ENCODE results near the gene PKP3. TPM values are rescaled to one million over a fixed set of nuclear protein-coding genes. Genes with fewer than 3 reads are reported as not detected.

PKP3 gene
- total RNA-seq, 1 experiment from 2014 or later, result 177 TPM

DNA sequence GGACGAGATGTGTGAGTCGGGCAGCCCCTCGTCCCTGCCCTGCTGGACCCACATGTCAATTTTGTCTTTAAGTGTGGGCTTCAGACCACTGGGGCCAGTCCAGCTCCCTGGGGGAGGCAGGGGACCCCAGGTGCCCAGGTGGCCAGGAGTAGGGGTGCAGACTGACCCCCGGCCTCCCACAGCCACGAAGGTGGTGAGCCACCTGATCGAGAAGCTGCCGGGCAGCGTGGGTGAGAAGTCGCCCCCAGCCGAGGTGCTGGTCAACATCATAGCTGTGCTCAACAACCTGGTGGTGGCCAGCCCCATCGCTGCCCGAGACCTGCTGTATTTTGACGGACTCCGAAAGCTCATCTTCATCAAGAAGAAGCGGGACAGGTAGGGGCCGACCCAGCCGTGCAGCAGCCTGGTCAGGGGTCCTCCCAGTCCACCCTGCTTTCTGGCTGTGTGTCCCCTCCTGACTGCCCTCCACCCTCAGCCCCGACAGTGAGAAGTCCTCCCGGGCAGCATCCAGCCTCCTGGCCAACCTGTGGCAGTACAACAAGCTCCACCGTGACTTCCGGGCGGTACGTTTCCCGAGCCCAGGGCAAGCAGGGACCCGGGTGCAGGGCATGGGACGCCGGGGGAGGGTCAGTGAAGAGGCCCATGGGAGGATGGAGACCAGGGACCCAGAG lies 9.9 kb downstream of the PKP3 start:
- intact Hi-C loops (cut with micrococcal nuclease), result no loop called here
- Mint-ChIP-seq H3K27me3 (ENCODE audit: insufficient read depth, unreplicated experiment) (no peaks in the 10 kb centered on the region), H3K4me3 (ENCODE audit: unreplicated experiment) (no peak overlapping the region), H3K9me3 (ENCODE audit: unreplicated experiment) (no peaks in the 10 kb centered on the region), H3K4me1 (ENCODE audit: insufficient read depth, unreplicated experiment) (no peaks in the 10 kb centered on the region), H3K27ac (ENCODE audit: low read depth, unreplicated experiment) (no peak overlapping the region), H3K36me3 (ENCODE audit: insufficient read depth, unreplicated experiment) (peaks cover 57% of the 10 kb centered on the region)
- no peak for DNase-seq (ENCODE audit: unreplicated experiment)
- ChIA-PET CTCF (interaction anchor here (0.6 kb wide), 2 partner anchors 39 to 40 kb away, joined by 3 read pairs; no protein-coding TSS in a partner anchor), POLR2A (interaction anchor here (1.2 kb wide), 1 partner anchor 197 kb away, joined by 3 read pairs; the partner anchor contains the start of genes BET1L and RIC8A)
- BruUV-seq (replicated peaks), result no TSS peak
- TF ChIP-seq CTCF (IDR thresholded peaks at IDR 0.05; ENCODE audit: unreplicated experiment), result no peak

GRCh38 chr11:404551-405264 lies 10.7 kb downstream of the PKP3 start:
- Mint-ChIP-seq H3K4me1 (ENCODE audit: insufficient read depth, unreplicated experiment) (no peaks in the 10 kb centered on the region), H3K27me3 (ENCODE audit: insufficient read depth, unreplicated experiment) (no peaks in the 10 kb centered on the region), H3K4me3 (ENCODE audit: unreplicated experiment) (no peak overlapping the region), H3K27ac (ENCODE audit: low read depth, unreplicated experiment) (no peak overlapping the region), H3K9me3 (ENCODE audit: unreplicated experiment) (no peaks in the 10 kb centered on the region), H3K36me3 (ENCODE audit: insufficient read depth, unreplicated experiment) (peaks cover 49% of the 10 kb centered on the region)
- ChIA-PET POLR2A (interaction anchor here (1.2 to 4.7 kb wide), 2 partner anchors 11 to 197 kb away, joined by 3 to 27 read pairs; partner anchors contain the start of genes BET1L, PKP3 and RIC8A), CTCF (interaction anchor here (0.7 kb wide), 1 partner anchor 44 kb away, joined by 3 read pairs; no protein-coding TSS in a partner anchor)
- DNase-seq (ENCODE audit: unreplicated experiment), result no peak
- no peak for TF ChIP-seq CTCF (IDR thresholded peaks at IDR 0.05; ENCODE audit: unreplicated experiment)
- BruUV-seq (replicated peaks), result TSS peak; percentile 93
- intact Hi-C loops (cut with micrococcal nuclease), result loop anchor here (5.0 kb wide), 1 partner anchor 43 kb away; no protein-coding TSS in a partner anchor

DNA sequence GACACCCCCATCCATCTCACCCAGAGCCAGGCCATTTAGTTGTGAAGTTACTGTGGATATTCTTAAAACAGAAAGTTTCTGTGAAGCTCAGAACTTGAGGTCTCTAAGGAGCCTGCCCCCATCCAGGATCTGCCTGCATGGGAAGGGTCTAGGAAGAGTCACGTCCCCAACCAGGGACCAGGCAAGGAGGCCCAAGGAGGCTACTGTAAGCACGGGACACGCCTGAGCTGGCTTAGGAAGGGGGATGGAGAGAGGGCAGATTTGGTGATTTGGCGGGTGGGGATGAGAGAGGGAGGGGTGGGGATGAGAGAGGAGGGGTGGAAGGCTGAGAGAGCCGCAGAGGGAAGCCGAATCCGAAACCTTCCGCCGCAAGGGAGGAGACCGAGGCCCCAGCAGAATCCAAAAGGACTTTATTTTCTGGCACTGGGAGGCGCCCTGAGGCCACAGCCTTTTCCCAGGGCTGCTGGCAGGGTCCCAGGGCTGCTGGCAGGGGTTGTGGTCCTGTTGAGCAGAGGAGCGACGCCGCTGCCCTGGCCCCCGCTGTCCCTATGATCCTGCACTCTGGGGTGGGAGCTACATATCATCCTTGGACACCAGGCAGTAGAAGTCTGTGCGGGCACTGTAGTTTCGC lies 11.4 kb downstream of the PKP3 start:
- intact Hi-C loops (cut with micrococcal nuclease), result loop anchor here (5.0 kb wide), 1 partner anchor 42 kb away; no protein-coding TSS in a partner anchor
- H3K27me3 Mint-ChIP-seq (ENCODE audit: insufficient read depth, unreplicated experiment), result no peaks in the 10 kb centered on the region
- H3K4me3 Mint-ChIP-seq (ENCODE audit: unreplicated experiment), result no peak overlapping the region
- ChIA-PET POLR2A (interaction anchor here (1.1 to 4.7 kb wide), 3 partner anchors 12 to 46 kb away, joined by 3 to 27 read pairs (median 8); partner anchors contain the start of gene PKP3), CTCF (interaction anchor here (0.7 to 1.3 kb wide), 2 partner anchors 43 kb away, joined by 3 read pairs; no protein-coding TSS in a partner anchor)
- DNase-seq (ENCODE audit: unreplicated experiment), result no peak
- TF ChIP-seq CTCF (IDR thresholded peaks at IDR 0.05; ENCODE audit: unreplicated experiment), result no peak
- H3K27ac Mint-ChIP-seq (ENCODE audit: low read depth, unreplicated experiment), result no peak overlapping the region
- H3K4me1 Mint-ChIP-seq (ENCODE audit: insufficient read depth, unreplicated experiment), result no peaks in the 10 kb centered on the region
- no peaks in the 10 kb centered on the region for H3K9me3 Mint-ChIP-seq (ENCODE audit: unreplicated experiment)
- no TSS peak for BruUV-seq (replicated peaks)
- peaks cover 42% of the 10 kb centered on the region for H3K36me3 Mint-ChIP-seq (ENCODE audit: insufficient read depth, unreplicated experiment)
